ENCODE results near the gene GSC2. TPM values are rescaled to one million over a fixed set of nuclear protein-coding genes. Genes with fewer than 3 reads are reported as not detected.

GSC2 gene
- total and polyA plus RNA-seq, 9 of the 15 experiments (the other 6 are each of a cell fraction or from before 2014, with no cell fraction given) = not detected

DNA sequence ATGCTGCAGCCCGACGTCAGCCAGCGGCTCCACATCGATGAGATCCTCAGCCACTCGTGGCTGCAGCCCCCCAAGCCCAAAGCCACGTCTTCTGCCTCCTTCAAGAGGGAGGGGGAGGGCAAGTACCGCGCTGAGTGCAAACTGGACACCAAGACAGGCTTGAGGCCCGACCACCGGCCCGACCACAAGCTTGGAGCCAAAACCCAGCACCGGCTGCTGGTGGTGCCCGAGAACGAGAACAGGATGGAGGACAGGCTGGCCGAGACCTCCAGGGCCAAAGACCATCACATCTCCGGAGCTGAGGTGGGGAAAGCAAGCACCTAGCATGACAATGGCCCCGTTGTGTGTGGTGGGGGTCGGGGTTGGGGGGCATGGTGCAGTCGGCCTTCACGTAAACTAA is 17.9 kb downstream of the GSC2 start (continued):
- no peak for TF ChIP-seq HDAC3 (IDR thresholded peaks at IDR 0.05; ENCODE audit: borderline replicate concordance, partially characterized antibody)
- TF ChIP-seq ZNF212 (CRISPR knock-in tag; IDR thresholded peaks at IDR 0.05) = no peak
- peak; percentile 66 for TF ChIP-seq RBFOX2 (IDR thresholded peaks at IDR 0.05; ENCODE audit: low read depth, low read length)
- TF ChIP-seq NR2F6 (CRISPR knock-in tag; IDR thresholded peaks at IDR 0.05) = no peak
- TF ChIP-seq, protein P1, sequence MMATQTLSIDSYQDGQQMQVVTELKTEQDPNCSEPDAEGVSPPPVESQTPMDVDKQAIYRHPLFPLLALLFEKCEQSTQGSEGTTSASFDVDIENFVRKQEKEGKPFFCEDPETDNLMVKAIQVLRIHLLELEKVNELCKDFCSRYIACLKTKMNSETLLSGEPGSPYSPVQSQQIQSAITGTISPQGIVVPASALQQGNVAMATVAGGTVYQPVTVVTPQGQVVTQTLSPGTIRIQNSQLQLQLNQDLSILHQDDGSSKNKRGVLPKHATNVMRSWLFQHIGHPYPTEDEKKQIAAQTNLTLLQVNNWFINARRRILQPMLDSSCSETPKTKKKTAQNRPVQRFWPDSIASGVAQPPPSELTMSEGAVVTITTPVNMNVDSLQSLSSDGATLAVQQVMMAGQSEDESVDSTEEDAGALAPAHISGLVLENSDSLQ (IDR thresholded peaks at IDR 0.05) = no peak
- TF ChIP-seq TAF15 (IDR thresholded peaks at IDR 0.05; ENCODE audit: low read depth, low read length) = peak; percentile 83; the same call in 1 of the 2 replicates
- TF ChIP-seq EP300 (IDR thresholded peaks at IDR 0.05; ENCODE audit: low read length) = no peak
- TF ChIP-seq, protein P2, sequence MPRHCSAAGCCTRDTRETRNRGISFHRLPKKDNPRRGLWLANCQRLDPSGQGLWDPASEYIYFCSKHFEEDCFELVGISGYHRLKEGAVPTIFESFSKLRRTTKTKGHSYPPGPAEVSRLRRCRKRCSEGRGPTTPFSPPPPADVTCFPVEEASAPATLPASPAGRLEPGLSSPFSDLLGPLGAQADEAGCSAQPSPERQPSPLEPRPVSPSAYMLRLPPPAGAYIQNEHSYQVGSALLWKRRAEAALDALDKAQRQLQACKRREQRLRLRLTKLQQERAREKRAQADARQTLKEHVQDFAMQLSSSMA (CRISPR knock-in tag; IDR thresholded peaks at IDR 0.05) = no peak
- TF ChIP-seq, protein P3, sequence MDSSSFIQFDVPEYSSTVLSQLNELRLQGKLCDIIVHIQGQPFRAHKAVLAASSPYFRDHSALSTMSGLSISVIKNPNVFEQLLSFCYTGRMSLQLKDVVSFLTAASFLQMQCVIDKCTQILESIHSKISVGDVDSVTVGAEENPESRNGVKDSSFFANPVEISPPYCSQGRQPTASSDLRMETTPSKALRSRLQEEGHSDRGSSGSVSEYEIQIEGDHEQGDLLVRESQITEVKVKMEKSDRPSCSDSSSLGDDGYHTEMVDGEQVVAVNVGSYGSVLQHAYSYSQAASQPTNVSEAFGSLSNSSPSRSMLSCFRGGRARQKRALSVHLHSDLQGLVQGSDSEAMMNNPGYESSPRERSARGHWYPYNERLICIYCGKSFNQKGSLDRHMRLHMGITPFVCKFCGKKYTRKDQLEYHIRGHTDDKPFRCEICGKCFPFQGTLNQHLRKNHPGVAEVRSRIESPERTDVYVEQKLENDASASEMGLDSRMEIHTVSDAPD (CRISPR knock-in tag; IDR thresholded peaks at IDR 0.05) = no peak
- no peak for TF ChIP-seq SMAD4 (CRISPR knock-in tag; conservative IDR thresholded peaks at IDR 0.05)
- TF ChIP-seq POLR2G (IDR thresholded peaks at IDR 0.05; ENCODE audit: low read depth, low read length) = peak; percentile 78
- TF ChIP-seq KDM4B (IDR thresholded peaks at IDR 0.05; ENCODE audit: borderline replicate concordance in 2 of 2, low read depth in 1 of 2) = no peak
- no peak for TF ChIP-seq CBX8 (IDR thresholded peaks at IDR 0.05; ENCODE audit: borderline replicate concordance, extremely low read depth, low read depth, low read length, poor library complexity, severe bottlenecking)
- peak; percentile 8; the same call in 1 of the 2 replicates for TF ChIP-seq ZNF395 (CRISPR knock-in tag; IDR thresholded peaks at IDR 0.05)
- TF ChIP-seq ZNF184 (CRISPR knock-in tag; IDR thresholded peaks at IDR 0.05) = 0 out of 2 replicates have a peak, but pooled peaks have one; percentile 20
- TF ChIP-seq SREBF1 (IDR thresholded peaks at IDR 0.05; ENCODE audit: borderline replicate concordance, low read depth, low read length) = no peak
- TF ChIP-seq, protein P4, sequence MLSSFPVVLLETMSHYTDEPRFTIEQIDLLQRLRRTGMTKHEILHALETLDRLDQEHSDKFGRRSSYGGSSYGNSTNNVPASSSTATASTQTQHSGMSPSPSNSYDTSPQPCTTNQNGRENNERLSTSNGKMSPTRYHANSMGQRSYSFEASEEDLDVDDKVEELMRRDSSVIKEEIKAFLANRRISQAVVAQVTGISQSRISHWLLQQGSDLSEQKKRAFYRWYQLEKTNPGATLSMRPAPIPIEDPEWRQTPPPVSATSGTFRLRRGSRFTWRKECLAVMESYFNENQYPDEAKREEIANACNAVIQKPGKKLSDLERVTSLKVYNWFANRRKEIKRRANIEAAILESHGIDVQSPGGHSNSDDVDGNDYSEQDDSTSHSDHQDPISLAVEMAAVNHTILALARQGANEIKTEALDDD (IDR thresholded peaks at IDR 0.05) = no peak
- no peak for TF ChIP-seq ELK1 (CRISPR knock-in tag; IDR thresholded peaks at IDR 0.05)

All from K562 (cell line).